ENCODE results near the gene KCNMA1.

DNA sequence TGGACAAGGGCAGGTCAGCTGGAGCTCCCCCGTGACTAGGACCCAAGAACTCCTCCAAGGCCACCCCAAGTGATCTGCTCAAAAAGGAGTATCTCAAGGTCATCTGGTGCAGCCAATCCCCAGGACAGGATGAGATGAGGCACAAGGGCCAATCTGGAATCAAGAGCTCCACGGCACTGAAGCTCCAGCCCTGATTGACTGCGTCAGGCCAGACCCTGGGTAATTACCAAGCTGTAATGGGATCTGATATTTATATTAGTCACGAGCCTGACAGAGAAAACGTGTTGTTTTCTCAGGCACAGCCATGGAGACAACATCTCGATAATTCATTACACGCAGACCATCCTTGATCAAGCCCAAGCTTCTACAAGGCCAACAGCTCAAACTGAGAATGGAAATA lies 4.2 kb downstream of the KCNMA1 start:
- no peak for TF ChIP-seq MEF2A (IDR thresholded peaks at IDR 0.05; ENCODE audit: borderline replicate concordance, low read depth)
- TF ChIP-seq, protein P1, sequence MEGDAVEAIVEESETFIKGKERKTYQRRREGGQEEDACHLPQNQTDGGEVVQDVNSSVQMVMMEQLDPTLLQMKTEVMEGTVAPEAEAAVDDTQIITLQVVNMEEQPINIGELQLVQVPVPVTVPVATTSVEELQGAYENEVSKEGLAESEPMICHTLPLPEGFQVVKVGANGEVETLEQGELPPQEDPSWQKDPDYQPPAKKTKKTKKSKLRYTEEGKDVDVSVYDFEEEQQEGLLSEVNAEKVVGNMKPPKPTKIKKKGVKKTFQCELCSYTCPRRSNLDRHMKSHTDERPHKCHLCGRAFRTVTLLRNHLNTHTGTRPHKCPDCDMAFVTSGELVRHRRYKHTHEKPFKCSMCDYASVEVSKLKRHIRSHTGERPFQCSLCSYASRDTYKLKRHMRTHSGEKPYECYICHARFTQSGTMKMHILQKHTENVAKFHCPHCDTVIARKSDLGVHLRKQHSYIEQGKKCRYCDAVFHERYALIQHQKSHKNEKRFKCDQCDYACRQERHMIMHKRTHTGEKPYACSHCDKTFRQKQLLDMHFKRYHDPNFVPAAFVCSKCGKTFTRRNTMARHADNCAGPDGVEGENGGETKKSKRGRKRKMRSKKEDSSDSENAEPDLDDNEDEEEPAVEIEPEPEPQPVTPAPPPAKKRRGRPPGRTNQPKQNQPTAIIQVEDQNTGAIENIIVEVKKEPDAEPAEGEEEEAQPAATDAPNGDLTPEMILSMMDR (IDR thresholded peaks at IDR 0.05), result no peak
- TF ChIP-seq TCF12 (IDR thresholded peaks at IDR 0.05), result no peak
- no peak for TF ChIP-seq POLR2AphosphoS5 (IDR thresholded peaks at IDR 0.05; ENCODE audit: low read depth, low read length)
- TF ChIP-seq, protein P2, sequence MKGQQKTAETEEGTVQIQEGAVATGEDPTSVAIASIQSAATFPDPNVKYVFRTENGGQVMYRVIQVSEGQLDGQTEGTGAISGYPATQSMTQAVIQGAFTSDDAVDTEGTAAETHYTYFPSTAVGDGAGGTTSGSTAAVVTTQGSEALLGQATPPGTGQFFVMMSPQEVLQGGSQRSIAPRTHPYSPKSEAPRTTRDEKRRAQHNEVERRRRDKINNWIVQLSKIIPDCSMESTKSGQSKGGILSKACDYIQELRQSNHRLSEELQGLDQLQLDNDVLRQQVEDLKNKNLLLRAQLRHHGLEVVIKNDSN (IDR thresholded peaks at IDR 0.05; ENCODE audit: borderline replicate concordance, low read depth), result no peak
- no peak for TF ChIP-seq EZH2phosphoT487 (IDR thresholded peaks at IDR 0.05; ENCODE audit: borderline replicate concordance, low read depth)
- no peak for TF ChIP-seq SIN3A (IDR thresholded peaks at IDR 0.05; ENCODE audit: borderline replicate concordance, low read depth, low read length)
- no peak for TF ChIP-seq TAF1 (IDR thresholded peaks at IDR 0.05; ENCODE audit: borderline replicate concordance, low read depth, low read length)
- no peak for TF ChIP-seq RAD21 (IDR thresholded peaks at IDR 0.05; ENCODE audit: low read length)
- TF ChIP-seq, protein P3, sequence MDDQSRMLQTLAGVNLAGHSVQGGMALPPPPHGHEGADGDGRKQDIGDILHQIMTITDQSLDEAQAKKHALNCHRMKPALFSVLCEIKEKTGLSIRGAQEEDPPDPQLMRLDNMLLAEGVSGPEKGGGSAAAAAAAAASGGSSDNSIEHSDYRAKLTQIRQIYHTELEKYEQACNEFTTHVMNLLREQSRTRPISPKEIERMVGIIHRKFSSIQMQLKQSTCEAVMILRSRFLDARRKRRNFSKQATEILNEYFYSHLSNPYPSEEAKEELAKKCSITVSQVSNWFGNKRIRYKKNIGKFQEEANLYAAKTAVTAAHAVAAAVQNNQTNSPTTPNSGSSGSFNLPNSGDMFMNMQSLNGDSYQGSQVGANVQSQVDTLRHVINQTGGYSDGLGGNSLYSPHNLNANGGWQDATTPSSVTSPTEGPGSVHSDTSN (IDR thresholded peaks at IDR 0.05), result no peak
- no peak for TF ChIP-seq GABPA (IDR thresholded peaks at IDR 0.05; ENCODE audit: low read depth)
- no peak for TF ChIP-seq JUND (IDR thresholded peaks at IDR 0.05)
- no peak for TF ChIP-seq EP300 (IDR thresholded peaks at IDR 0.05; ENCODE audit: borderline replicate concordance in 1 of 2, low read depth in 1 of 2, low read length in 1 of 2)

Measured in SK-N-SH (cell line).